Motor neuron (in vitro differentiated cells): ENCODE measurements around the gene TRIM23. TPM values are rescaled to one million over a fixed set of nuclear protein-coding genes. Genes with fewer than 3 reads are reported as not detected.

Experiments
- ATAC-seq, 8 experiments: fragments of 200-7000 bp; cut with Tn5 transposase; replicated peaks in 6 of 8; 2 replicates each; pipeline ENCODE4 v1.8.0; 2021; ENCODE audit warnings: mild to moderate bottlenecking in 8 of 8, moderate library complexity in 8 of 8
- H3K27ac ChIP-seq, 2 donors: fragments of 250-450 bp; sonication (Bioruptor Pico); 2 replicates each; pipeline ENCODE4 v1.9.0; 2021; ENCODE audit warnings: antibody characterized with exemption in 2 of 2, mild to moderate bottlenecking in 2 of 2, moderate library complexity in 1 of 2
- H3K4me1 ChIP-seq, 2 donors: fragments of 250-450 bp; sonication (Bioruptor Pico); replicated peaks in 1 of 2; 2 replicates each; pipeline ENCODE4 v1.6.1; 2021; ENCODE audit warnings: antibody characterized with exemption in 2 of 2, mild to moderate bottlenecking in 2 of 2, moderate library complexity in 1 of 2
- H3K4me3 ChIP-seq, 5 donors: fragments of 250-450 bp; sonication (Bioruptor Pico); 2 replicates each; pipeline ENCODE4 v1.9.0; 2021; ENCODE audit warnings: antibody characterized with exemption in 5 of 5, mild to moderate bottlenecking in 5 of 5, moderate library complexity in 4 of 5
- WGBS, 10 experiments: fragments of 450-650 bp; shearing (Covaris generic); methylation state at CpG; one replicate each; pipeline ENCODE4 v1.0.0; 2022; 5-methylcytosine and 5-hydroxymethylcytosine counted together
- in situ Hi-C, 9 experiments: fragments of 400-800 bp; cut with MboI; loops; one replicate each; pipeline ENCODE4 v1.15.0; 2021; ENCODE audit warnings: low sequenced_read_pairs in 9 of 9, low pct_unique_long_range_greater_than_20kb in 2 of 9; ENCODE audit not compliant: unreplicated experiment in 9 of 9
- total RNA-seq, 8 experiments: library from RNA; unstranded; fragments of 300-600 nt; gene quantifications; 2 replicates each; pipeline versions ENCODE4 v1.2.3 to v1.2.4, GENCODE V29; 2022

TRIM23 gene
- 10 to 100 TPM; 14.2 to 32.9 (median 21.5) TPM for total RNA-seq

GRCh38 chr5:65624025-65624570, at the start of gene TRIM23:
TSS of gene TRIM23 (minus strand) at chr5:65624333. CDS start at chr5:65624274, 59 bp downstream.
- WGBS, 10 experiments: 0 to 1% (median 0%) methylated on average over 1 to 15 of the region's 32 CpGs; no CpG with 5 or more reads in 3 of the 10 experiments
- H3K4me1 ChIP-seq: peaks cover 7 to 15% of the 10 kb centered on the region in 2 donors
- H3K27ac ChIP-seq: peak within 1 kb of the TSS; percentile 75 to 87
- peak; percentile 92 to 98 (median 97) for ATAC-seq
- in situ Hi-C loops: no loop called here
- H3K4me3 ChIP-seq: peak within 1 kb of the TSS; percentile 53 to 90 (median 88)

GRCh38 chr5:65672796-65673195, 48.7 kb upstream of the TRIM23 start:
- in situ Hi-C loops: no loop called here
- Histone ChIP-seq H3K4me3 (no peak overlapping the region), H3K4me1 (no peaks in the 10 kb centered on the region), H3K27ac (no peak overlapping the region)
- WGBS, 10 experiments: 80 to 100% (median 90%) methylated on average over 1 of the region's 1 CpG; no CpG with 5 or more reads in 3 of the 10 experiments
- no peak for ATAC-seq

GRCh38 chr5:65668696-65669095, 44.6 kb upstream of the TRIM23 start:
- ATAC-seq: no peak
- WGBS, 10 experiments: 69 to 100% (median 84%) methylated on average over 1 to 6 of the region's 7 CpGs; no CpG with 5 or more reads in 2 of the 10 experiments
- Histone ChIP-seq H3K27ac (no peak overlapping the region), H3K4me3 (no peak overlapping the region), H3K4me1 (no peaks in the 10 kb centered on the region)
- in situ Hi-C loops: no loop called here

GRCh38 chr5:65663804-65664521, 39.8 kb upstream of the TRIM23 start:
- ATAC-seq: peak in 3 of 8 experiments; percentile 40 to 77 (median 58)
- Histone ChIP-seq H3K4me1 (no peaks in the 10 kb centered on the region), H3K27ac (no peak overlapping the region), H3K4me3 (no peak overlapping the region)
- 88 to 100% (median 100%) methylated on average over 1 of the region's 1 CpG; no CpG with 5 or more reads in 4 of the 10 experiments for WGBS, 10 experiments
- in situ Hi-C loops: no loop called here

GRCh38 chr5:65654713-65655112, 30.6 kb upstream of the TRIM23 start:
- Histone ChIP-seq H3K27ac (no peak overlapping the region), H3K4me1 (no peaks in the 10 kb centered on the region), H3K4me3 (no peak overlapping the region)
- no peak for ATAC-seq
- 50 to 100% (median 86%) methylated on average over 1 to 2 of the region's 2 CpGs; no CpG with 5 or more reads in 2 of the 10 experiments for WGBS, 10 experiments
- in situ Hi-C loops: no loop called here

GRCh38 chr5:65651144-65651543, 27.0 kb upstream of the TRIM23 start:
- ATAC-seq: no peak

GRCh38 chr5:65647941-65648340, 23.8 kb upstream of the TRIM23 start:
- Histone ChIP-seq H3K4me1 (no peaks in the 10 kb centered on the region), H3K4me3 (no peak overlapping the region), H3K27ac (no peak overlapping the region)
- no peak for ATAC-seq
- in situ Hi-C loops: no loop called here

More at GRCh38 chr5:65651144-65651543, 27.0 kb upstream of the TRIM23 start:
- H3K4me1 ChIP-seq: no peaks in the 10 kb centered on the region
- WGBS, 10 experiments: 0 to 94% (median 85%) methylated on average over 1 to 5 of the region's 5 CpGs; no CpG with 5 or more reads in 3 of the 10 experiments
- H3K27ac ChIP-seq: no peak overlapping the region
- no peak overlapping the region for H3K4me3 ChIP-seq
- in situ Hi-C loops: no loop called here

- no peak overlapping the region for H3K4me3 ChIP-seq
- WGBS, 10 experiments: 38 to 100% (median 84%) methylated on average over 1 to 2 of the region's 2 CpGs; no CpG with 5 or more reads in 1 of the 10 experiments
- in situ Hi-C loops: no loop called here
- H3K27ac ChIP-seq: no peak overlapping the region
- H3K4me1 ChIP-seq: no peaks in the 10 kb centered on the region
- no peak for ATAC-seq
Measured at GRCh38 chr5:65646938-65647337, 22.8 kb upstream of the TRIM23 start.

- no peak overlapping the region for H3K27ac ChIP-seq
- in situ Hi-C loops: no loop called here
- no peaks in the 10 kb centered on the region for H3K4me1 ChIP-seq
- H3K4me3 ChIP-seq: no peak overlapping the region
- WGBS, 10 experiments: 64 to 100% (median 94%) methylated on average over 2 to 4 of the region's 4 CpGs
- peak in 1 of 8 experiments; percentile 32 for ATAC-seq
Measured at GRCh38 chr5:65640240-65640639, 16.1 kb upstream of the TRIM23 start.

- in situ Hi-C loops: no loop called here
Measured at GRCh38 chr5:65630981-65631380, 6.8 kb upstream of the TRIM23 start.

GRCh38 chr5:65625743-65626142, 1.6 kb upstream of the TRIM23 start:
- Histone ChIP-seq H3K4me1 (peaks cover 7 to 15% of the 10 kb centered on the region in 2 donors), H3K27ac (no peak overlapping the region), H3K4me3 (peak overlapping the region; percentile 53 to 90 (median 88))
- in situ Hi-C loops: no loop called here
- ATAC-seq: no peak
- WGBS, 10 experiments: 34 to 85% (median 49%) methylated on average over 3 to 6 of the region's 6 CpGs

More at GRCh38 chr5:65630981-65631380, 6.8 kb upstream of the TRIM23 start:
- no peak for ATAC-seq
- H3K4me1 ChIP-seq: peaks cover 0 to 3% of the 10 kb centered on the region in 2 donors
- no peak overlapping the region for H3K27ac ChIP-seq
- no peak overlapping the region for H3K4me3 ChIP-seq

GRCh38 chr5:65624571-65625555, 730 bp upstream of the TRIM23 start, which contains the start of the genes SHLD3 and TRAPPC13:
TSS of gene SHLD3 (plus strand) at chr5:65625027. CDS start at chr5:65629588, 4,561 bp downstream.
TSS of gene TRAPPC13 (plus strand) at chr5:65625027. CDS start at chr5:65625061, 34 bp downstream.
- ATAC-seq: peak; percentile 72 to 88 (median 84)
- WGBS, 10 experiments: 0 to 2% (median 0%) methylated on average over 1 to 35 of the region's 36 CpGs
- peak within 1 kb of the TSS; percentile 53 to 90 (median 88) for H3K4me3 ChIP-seq
- H3K4me1 ChIP-seq: peaks cover 7 to 15% of the 10 kb centered on the region in 2 donors
- peak within 1 kb of the TSS; percentile 75 to 87 for H3K27ac ChIP-seq
- in situ Hi-C loops: no loop called here
